Endodermal cell (in vitro differentiated cells): ENCODE measurements around the gene PSMD13. TPM values are rescaled to one million over a fixed set of nuclear protein-coding genes. Genes with fewer than 3 reads are reported as not detected.

Experiments used
- DNase-seq: peaks from one replicate; pipeline ENCODE4 v3.0.0-alpha.2; 2017
- H3K27ac ChIP-seq: 2 replicates; pipeline ENCODE4 v1.5.1; 2013; ENCODE audit warnings: mild to moderate bottlenecking, low read depth, low read length, moderate library complexity
- H3K27me3 ChIP-seq: 2 replicates; pipeline ENCODE4 v1.6.1; 2013; ENCODE audit warnings: mild to moderate bottlenecking, low read length, moderate library complexity; ENCODE audit not compliant: insufficient read depth, control insufficient read depth, poor library complexity, severe bottlenecking
- H3K36me3 ChIP-seq: 2 replicates; pipeline ENCODE4 v1.7.0; 2013; ENCODE audit warnings: mild to moderate bottlenecking, low read length, moderate library complexity; ENCODE audit not compliant: control insufficient read depth, insufficient read depth
- H3K4me1 ChIP-seq: one replicate; pipeline ENCODE4 v1.7.0; 2013; ENCODE audit warnings: low read length; ENCODE audit not compliant: control insufficient read depth, insufficient read depth
- H3K4me3 ChIP-seq: 2 replicates; pipeline ENCODE4 v1.5.1; 2013; ENCODE audit warnings: mild to moderate bottlenecking, low read length, moderate library complexity
- H3K9ac ChIP-seq: 2 replicates; pipeline ENCODE4 v1.6.1; 2013; ENCODE audit warnings: mild to moderate bottlenecking, low read length, moderate library complexity; ENCODE audit not compliant: poor library complexity, severe bottlenecking; ENCODE audit errors: extremely low read depth
- H3K9me3 ChIP-seq: 2 replicates; pipeline ENCODE4 v1.6.1; 2013; ENCODE audit warnings: mild to moderate bottlenecking, low read length, moderate library complexity; ENCODE audit not compliant: control insufficient read depth
- H3K27ac Mint-ChIP-seq: 2 replicates; pipeline ENCODE4 v1.8.0; 2020; ENCODE audit warnings: mixed read lengths
- H3K27me3 Mint-ChIP-seq: 2 replicates; pipeline ENCODE4 v1.8.0; 2021; ENCODE audit warnings: mild to moderate bottlenecking, mixed read lengths; ENCODE audit not compliant: insufficient read depth
- H3K36me3 Mint-ChIP-seq: 2 replicates; pipeline ENCODE4 v1.8.0; 2020; ENCODE audit warnings: low read depth, mixed read lengths
- H3K4me1 Mint-ChIP-seq: 2 replicates; pipeline ENCODE4 v1.8.0; 2020; ENCODE audit warnings: mixed read lengths
- H3K4me3 Mint-ChIP-seq: 2 replicates; pipeline ENCODE4 v1.8.0; 2020; ENCODE audit warnings: mild to moderate bottlenecking, moderate library complexity, mixed read lengths
- H3K9me3 Mint-ChIP-seq: 2 replicates; pipeline ENCODE4 v1.8.0; 2020; ENCODE audit warnings: mild to moderate bottlenecking, mixed read lengths
- CTCF ChIP-seq: fragments of 200-600 bp; sonication (generic); conservative IDR thresholded peaks from 2 replicates; pipeline ENCODE4 v1.5.0; 2021; ENCODE audit warnings: antibody characterized with exemption, mild to moderate bottlenecking
- WGBS, 2 experiments: methylation state at CpG; one replicate each; pipeline versions ENCODE4 v1.1.5 to v1.1.7; 2013; ENCODE audit warnings: missing lambda C conversion rate in 2 of 2, mixed read lengths in 1 of 2; ENCODE audit not compliant: insufficient coverage in 1 of 2, insufficient read length in 1 of 2; 5-methylcytosine and 5-hydroxymethylcytosine counted together
- total RNA-seq, 2 donors: library from RNA; stranded (reverse); fragmentation: NEBNext Ultra II Directional in 1 of 2; extraction: Animal tissue kit (Norgen Biotek cat#: 25700) in 1 of 2; gene quantifications; 2 replicates in 1 of 2; 3 replicates in 1 of 2; pipeline ENCODE4 v1.2.1, GENCODE V29; 2021

PSMD13 gene
- total RNA-seq, 2 donors from 2014 or later, result 120 to 134 TPM

- Histone ChIP-seq H3K4me1 (no peaks in the 10 kb centered on the region), H3K4me3 (no peak overlapping the region), H3K9me3 (no peaks in the 10 kb centered on the region), H3K36me3 (no peaks in the 10 kb centered on the region), H3K9ac (no peak overlapping the region), H3K27me3 (no peaks in the 10 kb centered on the region), H3K27ac (no peak overlapping the region)
- 82 to 83% methylated on average over 16 to 20 of the region's 21 CpGs for WGBS, 2 experiments
- peaks cover 5% of the 10 kb centered on the region for H3K4me1 Mint-ChIP-seq
- peaks cover 4% of the 10 kb centered on the region for H3K27me3 Mint-ChIP-seq
- TF ChIP-seq CTCF, result no peak
- H3K36me3 Mint-ChIP-seq, result no peaks in the 10 kb centered on the region
- DNase-seq, result no peak
- peaks cover 10% of the 10 kb centered on the region for H3K9me3 Mint-ChIP-seq
- H3K27ac Mint-ChIP-seq, result no peak overlapping the region
- no peak overlapping the region for H3K4me3 Mint-ChIP-seq
These were observed 32.5 kb downstream of the PSMD13 start for GRCh38 chr11:269146-269890.

- H3K27ac ChIP-seq, result no peak overlapping the region
- Mint-ChIP-seq H3K36me3 (no peaks in the 10 kb centered on the region), H3K4me3 (no peak overlapping the region), H3K27ac (no peak overlapping the region), H3K4me1 (peaks cover 5% of the 10 kb centered on the region), H3K27me3 (peaks cover 4% of the 10 kb centered on the region), H3K9me3 (peaks cover 5% of the 10 kb centered on the region)
- DNase-seq, result no peak
- no peaks in the 10 kb centered on the region for H3K4me1 ChIP-seq
- H3K9ac ChIP-seq, result no peak overlapping the region
- no peaks in the 10 kb centered on the region for H3K9me3 ChIP-seq
- H3K27me3 ChIP-seq, result no peaks in the 10 kb centered on the region
- H3K36me3 ChIP-seq, result no peaks in the 10 kb centered on the region
- no peak overlapping the region for H3K4me3 ChIP-seq
- no peak for TF ChIP-seq CTCF
- WGBS, 2 experiments, result 90 to 94% methylated on average over 6 to 18 of the region's 18 CpGs
These were observed 33.9 kb downstream of the PSMD13 start for GRCh38 chr11:270451-271318.

- no peak overlapping the region for H3K4me3 Mint-ChIP-seq
- no peaks in the 10 kb centered on the region for H3K36me3 Mint-ChIP-seq
- WGBS, 2 experiments, result 87 to 88% methylated on average over 7 to 8 of the region's 8 CpGs
These were observed 34.5 kb downstream of the PSMD13 start for GRCh38 chr11:271319-271715.

More at GRCh38 chr11:271319-271715, 34.5 kb downstream of the PSMD13 start:
- no peak for TF ChIP-seq CTCF
- H3K9ac ChIP-seq, result no peak overlapping the region
- H3K27ac Mint-ChIP-seq, result no peak overlapping the region
- no peak overlapping the region for H3K27ac ChIP-seq
- H3K4me1 Mint-ChIP-seq, result peaks cover 5% of the 10 kb centered on the region
- H3K9me3 ChIP-seq, result no peaks in the 10 kb centered on the region
- peaks cover 5% of the 10 kb centered on the region for H3K9me3 Mint-ChIP-seq
- DNase-seq, result peak; percentile 31
- H3K36me3 ChIP-seq, result no peaks in the 10 kb centered on the region
- H3K27me3 ChIP-seq, result no peaks in the 10 kb centered on the region
- H3K4me1 ChIP-seq, result no peaks in the 10 kb centered on the region
- H3K27me3 Mint-ChIP-seq, result peaks cover 4% of the 10 kb centered on the region
- H3K4me3 ChIP-seq, result no peak overlapping the region
